SK-N-SH (cell line): ENCODE measurements around the gene HSFX3. TPM values are rescaled to one million over a fixed set of nuclear protein-coding genes. Genes with fewer than 3 reads are reported as not detected.

Source experiments
- CTCF ChIA-PET: fragments of 300-600, 350-600 bp; formaldehyde crosslinking; extraction: SDS; loops from one replicate; lab custom pipeline; 2021; lab: Yijun Ruan, JAX
- POLR2A ChIA-PET: fragments of 350-600 bp; sonication (Branson Sonifier 250); formaldehyde crosslinking; extraction: SDS; loops from one replicate; lab custom pipeline; 2020; ENCODE audit warnings: antibody characterized with exemption, inconsistent platforms; lab: Yijun Ruan, JAX
- DNase-seq: peaks from one replicate; pipeline ENCODE4 v3.0.0; 2012
- H2AFZ ChIP-seq: fragments of 200-600 bp; sonication (generic); 2 replicates; pipeline ENCODE4 v1.8.1; 2016; ENCODE audit warnings: antibody characterized with exemption, mild to moderate bottlenecking, low read depth
- H3F3A ChIP-seq: fragments of 200-600 bp; sonication (generic); replicated peaks from 2 replicates; pipeline ENCODE3; 2016; ENCODE audit warnings: antibody characterized with exemption, mild to moderate bottlenecking; ENCODE audit not compliant: insufficient read depth
- H3K27ac ChIP-seq, 2 experiments: fragments of 200-500 bp in 1 of 2; fragments of 200-600 bp in 1 of 2; sonication (Bioruptor generic) in 1 of 2; sonication (generic), shearing (Covaris generic) in 1 of 2; 2 replicates each; pipeline versions ENCODE4 v1.5.1 to v1.6.1; 2014 to 2016; ENCODE audit warnings: low read depth in 2 of 2, inconsistent platforms in 1 of 2, low read length in 1 of 2, mild to moderate bottlenecking in 1 of 2, mixed read lengths in 1 of 2
- H3K27me3 ChIP-seq: fragments of 200-600 bp; sonication (generic), shearing (Covaris generic); 2 replicates; pipeline ENCODE4 v1.6.1; 2016; ENCODE audit warnings: mixed run types; ENCODE audit not compliant: insufficient read depth
- H3K36me3 ChIP-seq, 2 experiments: fragments of 200-500 bp in 1 of 2; fragments of 200-600 bp in 1 of 2; sonication (Bioruptor generic) in 1 of 2; sonication (generic) in 1 of 2; replicated peaks in 1 of 2; 2 replicates each; pipeline versions ENCODE3 to v1.5.1; 2014 to 2016; ENCODE audit warnings: low read length in 1 of 2, mild to moderate bottlenecking in 1 of 2; ENCODE audit not compliant: insufficient read depth in 2 of 2, control insufficient read depth in 1 of 2
- H3K4me1 ChIP-seq, 2 experiments: fragments of 200-500 bp in 1 of 2; fragments of 200-600 bp in 1 of 2; sonication (Bioruptor generic) in 1 of 2; sonication (generic), shearing (Covaris generic) in 1 of 2; 2 replicates each; pipeline versions ENCODE4 v1.5.1 to v1.6.1; 2014 to 2016; ENCODE audit warnings: low read depth in 1 of 2, low read length in 1 of 2, mixed run types in 1 of 2; ENCODE audit not compliant: insufficient read depth in 2 of 2, control insufficient read depth in 1 of 2
- H3K4me2 ChIP-seq: fragments of 200-600 bp; sonication (generic), shearing (Covaris generic); 2 replicates; pipeline ENCODE4 v1.6.1; 2017; ENCODE audit warnings: mixed run types
- H3K4me3 ChIP-seq, 2 experiments: fragments of 200-500 bp in 1 of 2; fragments of 200-600 bp in 1 of 2; sonication (Bioruptor generic) in 1 of 2; sonication (generic), shearing (Covaris generic) in 1 of 2; 2 replicates each; pipeline versions ENCODE4 v1.5.1 to v1.8.1; 2014 to 2016; ENCODE audit warnings: low read depth in 2 of 2, inconsistent platforms in 1 of 2, low read length in 1 of 2, mild to moderate bottlenecking in 1 of 2, mixed read lengths in 1 of 2, moderate library complexity in 1 of 2
- H3K79me2 ChIP-seq: fragments of 200-600 bp; sonication (generic); 2 replicates; pipeline ENCODE4 v1.8.1; 2017; ENCODE audit warnings: mild to moderate bottlenecking; ENCODE audit not compliant: insufficient read depth
- H3K9ac ChIP-seq: fragments of 200-600 bp; sonication (generic); 2 replicates; pipeline ENCODE4 v1.6.1; 2017; ENCODE audit warnings: mixed run types
- H3K9me2 ChIP-seq: fragments of 200-600 bp; sonication (generic); 2 replicates; pipeline ENCODE4 v1.6.1; 2017; ENCODE audit warnings: mixed run types
- H3K9me3 ChIP-seq: fragments of 200-600 bp; sonication (generic); 2 replicates; pipeline ENCODE4 v1.6.1; 2017; ENCODE audit warnings: mixed run types, mild to moderate bottlenecking, moderate library complexity
- H4K20me1 ChIP-seq: fragments of 200-600 bp; sonication (generic); 2 replicates; pipeline ENCODE4 v1.6.1; 2017; ENCODE audit warnings: mild to moderate bottlenecking, mixed run types; ENCODE audit not compliant: insufficient read depth
- CHD2 ChIP-seq: fragments of 150-350 bp; IDR thresholded peaks from 2 replicates; pipeline ENCODE4 v1.6.1; 2018; ENCODE audit warnings: low read length; ENCODE audit not compliant: partially characterized antibody
- CTCF ChIP-seq: fragments of 200-600 bp; sonication (generic); IDR thresholded peaks from 2 replicates; pipeline ENCODE4 v1.6.1; 2017; ENCODE audit warnings: antibody characterized with exemption, mild to moderate bottlenecking, moderate library complexity
- EP300 ChIP-seq, 2 experiments: IDR thresholded peaks; 2 replicates each; pipeline versions ENCODE4 v1.4.0 to v1.6.1; 2012; ENCODE audit warnings: borderline replicate concordance in 1 of 2, low read depth in 1 of 2, low read length in 1 of 2
- FOSL2 ChIP-seq: IDR thresholded peaks from 2 replicates; pipeline ENCODE4 v1.4.0; 2012; ENCODE audit warnings: low read depth, mild to moderate bottlenecking, moderate library complexity, borderline replicate concordance
- FOXJ3 ChIP-seq: sonication (generic); formaldehyde crosslinking; IDR thresholded peaks from 2 replicates; pipeline ENCODE4 v1.5.1; 2020; ENCODE audit warnings: mild to moderate bottlenecking, missing genetic modification reagents
- GATA2 ChIP-seq: sonication (generic); formaldehyde crosslinking; IDR thresholded peaks from 2 replicates; pipeline ENCODE4 v1.5.0; 2020; ENCODE audit warnings: mild to moderate bottlenecking, missing genetic modification reagents
- MAX ChIP-seq: IDR thresholded peaks from 2 replicates; pipeline ENCODE4 v1.4.0; 2012; ENCODE audit warnings: low read depth
- NFIC ChIP-seq: IDR thresholded peaks from 2 replicates; pipeline ENCODE4 v1.4.0; 2012; ENCODE audit warnings: borderline replicate concordance
- POLR2AphosphoS5 ChIP-seq: IDR thresholded peaks from 2 replicates; pipeline ENCODE4 v1.6.1; 2012; ENCODE audit warnings: low read depth, low read length
- RAD21 ChIP-seq: IDR thresholded peaks from 2 replicates; pipeline ENCODE4 v1.6.1; 2012; ENCODE audit warnings: mild to moderate bottlenecking, low read length
- RCOR1 ChIP-seq: fragments of 150-350 bp; IDR thresholded peaks from 2 replicates; pipeline ENCODE4 v1.6.1; 2017; ENCODE audit warnings: antibody characterized with exemption, low read length
- RFX5 ChIP-seq: IDR thresholded peaks from 2 replicates; pipeline ENCODE4 v1.6.1; 2012; ENCODE audit warnings: mild to moderate bottlenecking, improper control_type of control experiment, low read length
- TAF1 ChIP-seq: IDR thresholded peaks from 2 replicates; pipeline ENCODE4 v1.6.1; 2012; ENCODE audit warnings: low read depth, mild to moderate bottlenecking, low read length, moderate library complexity, borderline replicate concordance
- TCF12 ChIP-seq: IDR thresholded peaks from 2 replicates; pipeline ENCODE4 v1.4.0; 2012
- TEAD4 ChIP-seq: IDR thresholded peaks from 2 replicates; pipeline ENCODE4 v1.4.0; 2012; ENCODE audit warnings: mild to moderate bottlenecking, borderline replicate concordance; ENCODE audit not compliant: insufficient read depth
- WGBS: methylation state at CpG from one replicate; pipeline ENCODE4 v1.1.6; 2017; ENCODE audit warnings: low lambda C conversion rate; 5-methylcytosine and 5-hydroxymethylcytosine counted together
- polyA plus RNA-seq, 3 experiments: library from polyadenylated mRNA; depleted of rRNA; stranded (reverse); fragments of >200 nt; gene quantifications; 2 replicates each; pipeline ENCODE4 v1.2.3, GENCODE V29; 2012
- TF ChIP-seq, protein P1 (sequence below): fragments of 150-350 bp; IDR thresholded peaks from 2 replicates; pipeline ENCODE4 v1.6.1; 2016; ENCODE audit warnings: mild to moderate bottlenecking, low read depth, low read length
- TF ChIP-seq, protein P2 (sequence below): IDR thresholded peaks from 2 replicates; pipeline ENCODE4 v1.6.1; 2012; ENCODE audit warnings: mild to moderate bottlenecking, low read depth, low read length, moderate library complexity

Gene HSFX3
- polyA plus RNA-seq, 1 of the 3 experiments (the other 2 are of a cell fraction), result not detected

DNA sequence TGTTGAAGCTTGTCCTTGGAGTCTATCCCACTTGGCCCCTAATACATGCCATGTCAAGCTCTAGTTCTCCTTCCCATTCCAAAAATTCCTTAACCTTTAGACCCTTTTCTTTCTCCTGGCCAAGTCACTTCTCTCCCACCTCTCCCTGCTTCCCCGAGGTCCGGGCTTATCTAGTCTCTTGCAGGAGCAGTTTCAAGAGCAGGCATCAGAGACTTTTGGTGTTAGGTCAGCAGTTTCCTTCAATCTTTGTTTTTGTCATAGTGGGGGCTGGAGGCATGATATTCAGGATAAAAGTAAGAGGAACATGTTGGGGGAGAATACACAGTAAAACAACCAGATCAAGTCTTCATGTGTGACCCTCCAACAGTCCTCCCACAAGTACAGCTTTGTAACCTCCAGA, 33.1 kb downstream of the HSFX3 start:
- no peak overlapping the region for H2AFZ ChIP-seq
- TF ChIP-seq TEAD4 (no peak), MAX (no peak)
- 34% methylated on average over 2 of the region's 2 CpGs for WGBS
- H3K4me2 ChIP-seq, result no peak overlapping the region
- no peaks in the 10 kb centered on the region for H3K36me3 ChIP-seq
- no peaks in the 10 kb centered on the region for H4K20me1 ChIP-seq
- CTCF ChIA-PET, result no interaction called here
- no peaks in the 10 kb centered on the region for H3K79me2 ChIP-seq
- no peaks in the 10 kb centered on the region for H3K9me2 ChIP-seq
- no peaks in the 10 kb centered on the region for H3F3A ChIP-seq
- H3K9me3 ChIP-seq, result no peaks in the 10 kb centered on the region
- H3K27me3 ChIP-seq, result no peaks in the 10 kb centered on the region; the same call in 1 of the 2 replicates
- H3K4me1 ChIP-seq, result no peaks in the 10 kb centered on the region; a peak in 1 of 4 replicates
- no peak overlapping the region for H3K4me3 ChIP-seq
- no peak for DNase-seq
- no peak overlapping the region for H3K9ac ChIP-seq
- POLR2A ChIA-PET, result no interaction called here
- H3K27ac ChIP-seq, result no peak overlapping the region

DNA sequence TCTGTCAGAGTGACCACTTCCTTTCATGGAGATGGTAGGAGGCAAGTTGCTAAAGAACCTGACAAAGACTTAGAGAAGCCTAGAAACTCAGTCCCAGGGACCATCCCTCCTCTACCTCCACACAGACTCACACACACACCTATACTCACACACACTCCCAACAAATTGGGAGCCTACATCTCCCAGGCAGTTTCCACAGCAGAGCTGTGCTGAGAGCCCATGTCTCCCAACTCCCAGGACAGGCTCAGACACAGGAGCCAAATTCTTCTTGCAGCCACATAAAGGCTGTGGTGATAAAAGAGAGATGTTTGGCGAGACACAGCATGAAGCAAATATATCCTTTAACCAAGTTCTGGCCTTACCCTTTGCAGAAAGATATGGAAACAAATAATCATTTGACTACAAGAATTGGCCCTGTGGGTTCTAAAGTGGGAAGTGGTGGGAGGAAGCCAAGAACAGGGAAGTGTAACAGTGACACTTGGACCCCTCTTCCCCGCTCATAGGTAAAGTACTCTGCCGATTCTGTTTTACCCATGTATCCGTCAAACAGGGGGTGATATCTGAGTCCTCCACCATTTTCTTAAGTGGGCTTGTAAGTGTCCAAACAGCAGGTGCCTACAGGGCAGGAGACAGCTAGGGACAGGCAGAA, 33.6 kb downstream of the HSFX3 start:
- no peak overlapping the region for H3K27ac ChIP-seq
- H4K20me1 ChIP-seq, result no peaks in the 10 kb centered on the region
- DNase-seq, result no peak
- H3K27me3 ChIP-seq, result no peaks in the 10 kb centered on the region; the same call in 1 of the 2 replicates
- no peaks in the 10 kb centered on the region; a peak in 1 of 4 replicates for H3K4me1 ChIP-seq
- no peaks in the 10 kb centered on the region for H3K36me3 ChIP-seq
- no peaks in the 10 kb centered on the region for H3K9me2 ChIP-seq
- H3K9ac ChIP-seq, result no peak overlapping the region
- no peak overlapping the region for H2AFZ ChIP-seq
- CTCF ChIA-PET, result no interaction called here
- no peak overlapping the region for H3K4me2 ChIP-seq
- no peaks in the 10 kb centered on the region for H3K79me2 ChIP-seq
- no peaks in the 10 kb centered on the region for H3F3A ChIP-seq
- TF ChIP-seq CTCF, result no peak
- no peak for TF ChIP-seq FOXJ3 (CRISPR knock-in tag)
- no peak for TF ChIP-seq POLR2AphosphoS5
- TF ChIP-seq EP300 (IDR thresholded peaks at IDR 0.05; ENCODE audit: borderline replicate concordance in 1 of 2, low read depth in 1 of 2, low read length in 1 of 2), result no peak
- TF ChIP-seq RFX5, result no peak
- no peak for TF ChIP-seq RCOR1
- TF ChIP-seq, protein P1, sequence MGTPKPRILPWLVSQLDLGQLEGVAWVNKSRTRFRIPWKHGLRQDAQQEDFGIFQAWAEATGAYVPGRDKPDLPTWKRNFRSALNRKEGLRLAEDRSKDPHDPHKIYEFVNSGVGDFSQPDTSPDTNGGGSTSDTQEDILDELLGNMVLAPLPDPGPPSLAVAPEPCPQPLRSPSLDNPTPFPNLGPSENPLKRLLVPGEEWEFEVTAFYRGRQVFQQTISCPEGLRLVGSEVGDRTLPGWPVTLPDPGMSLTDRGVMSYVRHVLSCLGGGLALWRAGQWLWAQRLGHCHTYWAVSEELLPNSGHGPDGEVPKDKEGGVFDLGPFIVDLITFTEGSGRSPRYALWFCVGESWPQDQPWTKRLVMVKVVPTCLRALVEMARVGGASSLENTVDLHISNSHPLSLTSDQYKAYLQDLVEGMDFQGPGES, result no peak
- TF ChIP-seq FOSL2, result no peak
- TF ChIP-seq RAD21, result no peak
- no peak for TF ChIP-seq NFIC
- TF ChIP-seq, protein P2, sequence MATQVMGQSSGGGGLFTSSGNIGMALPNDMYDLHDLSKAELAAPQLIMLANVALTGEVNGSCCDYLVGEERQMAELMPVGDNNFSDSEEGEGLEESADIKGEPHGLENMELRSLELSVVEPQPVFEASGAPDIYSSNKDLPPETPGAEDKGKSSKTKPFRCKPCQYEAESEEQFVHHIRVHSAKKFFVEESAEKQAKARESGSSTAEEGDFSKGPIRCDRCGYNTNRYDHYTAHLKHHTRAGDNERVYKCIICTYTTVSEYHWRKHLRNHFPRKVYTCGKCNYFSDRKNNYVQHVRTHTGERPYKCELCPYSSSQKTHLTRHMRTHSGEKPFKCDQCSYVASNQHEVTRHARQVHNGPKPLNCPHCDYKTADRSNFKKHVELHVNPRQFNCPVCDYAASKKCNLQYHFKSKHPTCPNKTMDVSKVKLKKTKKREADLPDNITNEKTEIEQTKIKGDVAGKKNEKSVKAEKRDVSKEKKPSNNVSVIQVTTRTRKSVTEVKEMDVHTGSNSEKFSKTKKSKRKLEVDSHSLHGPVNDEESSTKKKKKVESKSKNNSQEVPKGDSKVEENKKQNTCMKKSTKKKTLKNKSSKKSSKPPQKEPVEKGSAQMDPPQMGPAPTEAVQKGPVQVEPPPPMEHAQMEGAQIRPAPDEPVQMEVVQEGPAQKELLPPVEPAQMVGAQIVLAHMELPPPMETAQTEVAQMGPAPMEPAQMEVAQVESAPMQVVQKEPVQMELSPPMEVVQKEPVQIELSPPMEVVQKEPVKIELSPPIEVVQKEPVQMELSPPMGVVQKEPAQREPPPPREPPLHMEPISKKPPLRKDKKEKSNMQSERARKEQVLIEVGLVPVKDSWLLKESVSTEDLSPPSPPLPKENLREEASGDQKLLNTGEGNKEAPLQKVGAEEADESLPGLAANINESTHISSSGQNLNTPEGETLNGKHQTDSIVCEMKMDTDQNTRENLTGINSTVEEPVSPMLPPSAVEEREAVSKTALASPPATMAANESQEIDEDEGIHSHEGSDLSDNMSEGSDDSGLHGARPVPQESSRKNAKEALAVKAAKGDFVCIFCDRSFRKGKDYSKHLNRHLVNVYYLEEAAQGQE, result no peak
- TF ChIP-seq TCF12, result no peak
- no peak for TF ChIP-seq TAF1
- no peak for TF ChIP-seq GATA2 (CRISPR knock-in tag)
- TF ChIP-seq CHD2, result no peak
- POLR2A ChIA-PET, result no interaction called here
- WGBS, result 52% methylated on average over 4 of the region's 4 CpGs
- no peak overlapping the region for H3K4me3 ChIP-seq
- no peaks in the 10 kb centered on the region for H3K9me3 ChIP-seq
